ENCODE data around the gene INO80C.

- TF ChIP-seq CTCF (IDR thresholded peaks at IDR 0.05; ENCODE audit: insufficient read depth, low read depth, low read length) (no peak), EZH2 (IDR thresholded peaks at IDR 0.05; ENCODE audit: insufficient read depth, low read length) (no peak)
Measured at GRCh38 chr18:35495536-35496314, 2.0 kb downstream of the INO80C start.

Measured in astrocyte (in vitro differentiated cells and primary cell).